Measurements from ENCODE around the gene PLEKHH1. TPM values are rescaled to one million over a fixed set of nuclear protein-coding genes. Genes with fewer than 3 reads are reported as not detected.
"Not testable (repeated sequence)": the region's sequence is repeated elsewhere in the genome, so short reads cannot be mapped to it uniquely, and the experiment has no call there.

The PLEKHH1 gene
- total RNA-seq, 1 experiment from 2014 or later, result 4.8 TPM

DNA sequence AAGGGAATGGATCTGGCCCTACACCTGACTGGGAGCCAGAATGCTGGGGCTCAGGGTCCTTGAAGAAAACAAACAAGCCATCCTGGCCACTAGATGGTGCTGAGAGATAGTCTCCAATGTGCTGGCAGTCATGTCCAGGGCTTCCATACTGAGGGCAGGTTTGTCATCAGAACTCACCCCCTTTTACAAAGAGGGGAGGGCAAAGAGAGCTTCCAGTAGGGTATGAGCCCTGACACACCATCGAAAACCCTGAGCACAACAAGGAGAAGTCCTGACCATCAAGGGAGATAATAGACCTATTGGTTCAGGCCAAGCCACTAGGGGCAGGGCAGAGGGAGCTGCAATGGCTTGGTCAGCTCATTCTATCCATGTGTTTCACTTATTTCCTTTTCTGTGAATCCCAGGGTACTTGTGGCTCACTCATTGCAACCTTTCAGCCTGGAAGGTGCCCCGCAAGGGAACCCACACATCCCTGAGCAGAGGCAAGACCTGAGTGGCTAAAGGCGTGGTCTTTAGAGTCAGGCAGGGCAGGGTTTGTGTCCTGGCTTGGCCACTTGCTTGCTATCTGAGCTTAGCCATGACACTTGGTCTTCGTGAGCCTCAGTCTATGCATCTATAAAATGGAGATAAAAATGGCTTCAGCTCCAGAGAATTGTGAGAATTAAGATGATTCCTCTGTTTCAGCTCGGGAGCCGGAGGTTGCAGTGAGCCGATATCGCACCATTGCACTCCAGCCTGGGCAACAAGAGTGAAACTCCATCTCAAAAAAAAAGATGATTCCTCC is 6.2 kb upstream of the PLEKHH1 start:
- in situ Hi-C loops (cut with HindIII; ENCODE audit: low sequenced_read_pairs), result no loop called here
- peak; percentile 90 for DNase-seq (ENCODE audit: low spot score)

GRCh38 chr14:67527756-67528155 is 5.3 kb upstream of the PLEKHH1 start:
- DNase-seq (ENCODE audit: low spot score), result no peak
- in situ Hi-C loops (cut with HindIII; ENCODE audit: low sequenced_read_pairs), result no loop called here

DNA sequence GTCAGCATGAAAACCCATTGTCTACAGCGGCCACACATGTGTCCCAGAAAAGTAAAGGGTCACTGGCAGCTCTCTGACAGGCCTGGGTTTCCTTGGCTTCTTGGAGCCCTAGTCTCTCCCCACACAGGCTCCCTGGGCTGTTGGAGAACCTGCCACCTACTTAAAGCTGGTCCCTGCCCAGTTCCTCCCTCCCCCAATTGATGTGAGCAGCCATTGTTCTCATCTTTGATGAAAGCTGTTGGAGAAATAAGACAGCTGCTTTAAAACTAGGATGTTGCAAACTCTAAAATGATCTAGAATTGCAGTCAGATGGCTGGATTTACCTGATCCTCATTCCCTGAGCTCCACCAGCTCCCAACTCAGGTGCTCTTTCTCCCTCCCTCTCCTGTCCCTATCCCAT is 4.8 kb upstream of the PLEKHH1 start:
- DNase-seq (ENCODE audit: low spot score), result no peak
- in situ Hi-C loops (cut with HindIII; ENCODE audit: low sequenced_read_pairs), result no loop called here

DNA sequence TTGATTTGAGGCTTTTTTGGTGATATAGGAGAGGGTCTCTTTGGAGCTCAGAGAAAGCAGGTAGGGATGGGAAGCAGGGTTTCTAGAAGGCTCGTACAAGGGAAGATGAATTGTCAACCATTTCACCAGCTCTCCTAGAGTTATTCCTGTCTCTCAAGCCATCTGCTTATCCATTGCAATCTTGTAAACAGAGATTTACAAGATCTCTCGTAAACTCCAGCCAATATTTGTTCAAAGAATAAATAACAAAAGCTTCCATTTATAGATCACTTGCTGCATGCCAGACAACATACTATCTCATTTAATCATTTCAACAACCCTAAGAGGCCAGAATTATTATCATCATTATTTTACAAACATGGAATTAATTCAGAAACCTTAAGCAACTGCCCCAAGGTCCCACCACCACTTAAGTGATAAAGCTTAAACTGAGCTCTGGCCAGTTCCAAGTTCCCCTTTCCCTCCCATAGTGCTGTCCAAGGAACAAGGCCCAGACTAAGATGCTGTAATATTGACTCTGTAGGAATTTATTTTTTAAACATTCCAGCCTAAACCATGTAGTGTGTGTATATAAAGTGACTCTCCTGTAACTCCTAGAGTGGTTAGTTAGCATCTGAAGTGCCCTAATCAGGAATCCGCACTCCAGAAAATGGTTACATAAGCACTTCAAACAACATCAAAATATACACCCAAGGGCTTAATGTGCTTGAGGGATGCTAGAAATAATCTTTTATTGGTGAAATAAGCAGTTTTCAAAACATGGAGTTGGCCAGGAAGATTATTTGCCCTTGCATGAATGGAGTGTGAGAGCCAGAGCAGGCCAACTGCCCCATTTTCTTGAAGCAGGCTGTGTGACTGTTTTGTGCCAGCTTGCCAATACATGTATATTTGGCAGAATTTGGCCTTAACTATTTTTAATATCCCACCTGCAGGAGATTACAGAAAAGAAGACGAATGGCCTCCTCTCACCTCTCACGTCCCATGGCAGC is 2.8 kb upstream of the PLEKHH1 start:
- DNase-seq (ENCODE audit: low spot score), result no peak
- in situ Hi-C loops (cut with HindIII; ENCODE audit: low sequenced_read_pairs), result no loop called here

DNA sequence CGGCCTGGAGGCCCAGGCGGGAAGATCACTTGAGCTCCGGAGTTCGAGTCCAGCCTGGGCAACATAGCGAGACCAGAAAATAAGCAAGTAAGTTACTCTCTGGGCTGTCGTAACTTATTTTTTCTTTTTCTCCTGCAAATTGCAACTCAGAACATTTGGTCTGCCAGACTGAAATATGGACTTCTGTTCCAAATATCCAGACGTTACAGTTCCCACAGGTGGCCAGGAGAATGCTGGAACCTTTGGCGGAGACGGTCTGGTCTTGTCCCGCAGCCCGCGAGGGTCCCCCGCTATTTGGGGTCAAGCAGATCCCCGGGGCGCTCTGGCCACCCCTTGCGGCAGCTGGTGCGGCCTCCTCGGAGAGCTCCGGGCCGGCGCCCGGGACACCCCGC is 488 bp upstream of the PLEKHH1 start:
- in situ Hi-C loops (cut with HindIII; ENCODE audit: low sequenced_read_pairs), result no loop called here
- DNase-seq (ENCODE audit: low spot score), result no peak

- peak; percentile 63 for DNase-seq (ENCODE audit: low spot score)
- in situ Hi-C loops (cut with HindIII; ENCODE audit: low sequenced_read_pairs), result no loop called here
These were observed 630 bp downstream of the PLEKHH1 start for GRCh38 chr14:67533754-67534085.

DNA sequence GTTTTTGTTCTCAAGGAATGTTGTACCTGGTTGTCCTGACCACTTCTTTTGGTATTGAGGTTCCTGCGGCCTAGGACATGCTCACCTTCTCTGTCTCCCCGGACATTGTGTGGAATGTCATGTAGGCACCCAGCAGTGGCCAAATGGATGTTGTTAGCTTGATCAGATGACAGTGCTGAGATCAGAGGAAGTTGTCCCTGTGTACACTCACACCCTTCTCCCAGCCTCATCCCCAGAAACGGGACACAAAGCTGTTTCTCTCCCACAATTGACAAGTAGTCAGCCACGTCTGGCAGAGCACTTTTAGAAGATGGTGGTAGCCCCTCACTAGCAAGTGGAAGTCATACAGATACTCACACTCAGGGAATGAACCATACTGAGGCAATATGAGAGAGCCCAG is 3.0 kb downstream of the PLEKHH1 start:
- DNase-seq (ENCODE audit: low spot score), result no peak
- in situ Hi-C loops (cut with HindIII; ENCODE audit: low sequenced_read_pairs), result no loop called here

DNA sequence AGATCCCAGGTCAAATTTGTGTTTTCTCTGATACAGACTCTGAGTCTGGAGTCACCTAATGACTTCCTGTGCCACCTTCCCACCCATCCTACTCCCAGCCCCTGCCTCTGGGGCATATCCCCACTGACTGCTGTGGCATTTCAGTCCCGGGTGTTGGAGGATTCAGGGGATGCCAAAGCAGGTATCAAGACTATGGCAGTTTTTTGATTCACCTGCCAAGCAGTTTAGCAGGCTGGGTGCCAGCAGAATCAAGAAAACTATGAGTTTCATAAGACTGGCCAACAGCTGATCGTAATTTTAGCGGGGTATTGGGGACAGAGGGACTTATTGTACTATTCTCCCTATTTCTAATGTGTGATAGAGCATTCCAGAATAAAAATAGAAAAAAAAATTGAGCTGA is 4.6 kb downstream of the PLEKHH1 start:
- in situ Hi-C loops (cut with HindIII; ENCODE audit: low sequenced_read_pairs), result no loop called here
- peak; percentile 35 for DNase-seq (ENCODE audit: low spot score)

DNA sequence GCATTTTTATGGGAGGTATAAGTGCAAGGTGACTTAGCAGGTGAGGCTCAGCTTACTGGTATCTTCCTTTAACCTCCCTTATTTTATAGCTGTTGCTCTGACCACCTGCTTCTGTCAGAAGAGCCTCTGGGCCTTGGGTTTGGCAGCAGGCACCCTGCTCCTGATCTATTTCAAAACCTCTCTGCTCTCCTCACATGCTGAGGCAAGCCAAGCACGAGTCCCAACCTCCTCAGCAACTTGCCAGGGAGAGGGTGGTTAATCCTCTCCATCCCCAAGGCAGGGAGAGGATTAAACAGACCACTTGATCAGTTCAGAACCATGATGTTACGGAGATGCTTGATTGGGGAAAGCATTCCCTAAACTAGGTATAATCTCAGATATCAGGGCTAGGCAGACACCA is 5.4 kb downstream of the PLEKHH1 start:
- peak; percentile 85 for DNase-seq (ENCODE audit: low spot score)
- in situ Hi-C loops (cut with HindIII; ENCODE audit: low sequenced_read_pairs), result no loop called here

- in situ Hi-C loops (cut with HindIII; ENCODE audit: low sequenced_read_pairs), result no loop called here
- DNase-seq (ENCODE audit: low spot score), result no peak
These were observed 6.0 kb downstream of the PLEKHH1 start for GRCh38 chr14:67539116-67539515.

DNA sequence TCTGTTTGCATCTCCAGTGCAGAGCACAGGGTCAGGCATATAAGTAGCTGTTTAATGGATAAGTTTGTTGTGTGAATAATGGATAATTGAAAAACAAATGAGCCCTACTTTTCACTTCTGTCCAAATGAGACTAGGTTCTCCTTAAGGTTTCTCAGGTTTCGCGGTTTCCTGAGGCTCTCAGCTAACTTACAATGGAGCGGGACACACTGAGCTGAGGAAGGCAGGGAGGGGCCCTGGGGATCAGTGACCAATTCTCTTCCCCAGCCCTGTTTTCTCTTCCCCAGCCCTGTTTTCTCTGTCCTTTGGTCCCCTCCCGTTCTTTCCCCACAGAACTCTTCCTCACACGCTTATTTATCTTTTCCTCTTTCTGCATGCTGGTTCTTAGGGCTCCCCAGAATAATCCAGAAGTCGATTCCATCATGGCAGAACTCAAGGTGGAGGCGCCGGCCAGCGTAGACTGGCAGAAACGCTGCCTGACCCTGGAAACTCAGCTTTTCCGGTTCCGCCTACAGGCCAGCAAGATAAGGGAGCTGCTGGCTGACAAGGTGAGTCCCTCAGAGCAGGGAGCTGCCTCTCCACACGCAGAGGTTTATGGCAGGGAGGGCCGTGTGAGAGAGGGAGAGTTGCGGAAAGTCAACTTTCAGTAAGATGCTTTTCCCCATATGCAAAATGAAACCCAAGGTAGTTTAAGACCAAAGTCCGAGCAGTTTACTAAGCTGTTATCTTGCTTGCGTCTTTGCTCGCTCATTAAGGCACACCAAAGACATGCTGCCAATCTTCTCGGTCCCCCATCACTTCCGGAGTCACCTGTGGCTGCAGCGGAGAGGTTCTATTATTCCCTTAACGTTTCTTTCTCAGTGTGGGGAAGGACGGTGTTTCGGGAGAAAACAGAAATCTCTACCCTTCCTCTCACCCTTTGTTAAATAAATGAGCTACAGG is 8.6 kb downstream of the PLEKHH1 start:
- in situ Hi-C loops (cut with HindIII; ENCODE audit: low sequenced_read_pairs), result no loop called here
- no peak for DNase-seq (ENCODE audit: low spot score)

GRCh38 chr14:67542620-67543019 is 9.5 kb downstream of the PLEKHH1 start:
- in situ Hi-C loops (cut with HindIII; ENCODE audit: low sequenced_read_pairs); DNase-seq (ENCODE audit: low spot score): not testable (repeated sequence)

- no peak for DNase-seq (ENCODE audit: low spot score)
- in situ Hi-C loops (cut with HindIII; ENCODE audit: low sequenced_read_pairs), result no loop called here
These were observed 11.5 kb downstream of the PLEKHH1 start for GRCh38 chr14:67544590-67544989.

- DNase-seq (ENCODE audit: low spot score), result no peak
- in situ Hi-C loops (cut with HindIII; ENCODE audit: low sequenced_read_pairs), result no loop called here
These were observed 14.2 kb downstream of the PLEKHH1 start for GRCh38 chr14:67547224-67547780.

GRCh38 chr14:67549734-67550133 is 16.6 kb downstream of the PLEKHH1 start:
- DNase-seq (ENCODE audit: low spot score), result no peak
- in situ Hi-C loops (cut with HindIII; ENCODE audit: low sequenced_read_pairs), result no loop called here

DNA sequence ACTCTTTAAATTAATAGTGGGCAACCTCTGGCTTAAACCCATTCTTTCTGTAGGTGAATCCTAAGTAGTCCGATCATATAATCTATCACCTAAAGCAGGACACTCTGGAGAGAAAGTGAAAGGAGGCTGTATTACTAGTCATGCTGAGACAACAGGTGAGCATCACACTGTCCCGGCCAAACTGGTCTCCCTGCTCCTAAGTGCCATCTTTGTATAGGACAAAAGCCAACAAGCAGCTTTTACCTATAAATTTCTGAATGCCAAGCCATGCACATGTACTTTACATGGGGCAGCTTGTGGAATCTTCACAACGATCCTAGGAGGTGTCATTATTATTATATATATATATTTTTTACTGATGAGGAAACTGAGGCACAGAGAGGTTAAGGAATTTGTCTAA is 18.0 kb downstream of the PLEKHH1 start:
- in situ Hi-C loops (cut with HindIII; ENCODE audit: low sequenced_read_pairs), result no loop called here
- no peak for DNase-seq (ENCODE audit: low spot score)

- DNase-seq (ENCODE audit: low spot score), result no peak
- in situ Hi-C loops (cut with HindIII; ENCODE audit: low sequenced_read_pairs), result no loop called here
These were observed 18.9 kb downstream of the PLEKHH1 start for GRCh38 chr14:67551940-67552339.

DNA sequence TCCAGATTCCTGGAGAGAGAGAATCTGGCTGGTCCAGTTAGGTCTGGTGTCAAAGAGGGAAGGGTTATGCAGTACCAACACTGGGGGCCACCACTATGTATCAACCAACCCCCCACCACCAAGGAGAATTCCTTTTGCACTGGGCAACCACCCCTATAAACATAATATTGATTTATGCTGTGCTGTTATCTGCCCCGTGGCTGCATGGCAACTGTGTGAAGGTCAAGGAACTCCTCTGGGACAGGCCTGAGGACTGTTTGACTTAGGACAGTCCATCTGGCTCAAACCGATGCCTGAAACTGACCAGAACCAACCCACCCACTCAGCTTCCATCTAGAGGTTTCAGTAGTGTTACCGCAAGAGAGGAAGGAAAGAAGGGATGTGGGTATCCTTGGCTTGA is 20.5 kb downstream of the PLEKHH1 start:
- in situ Hi-C loops (cut with HindIII; ENCODE audit: low sequenced_read_pairs), result no loop called here
- DNase-seq (ENCODE audit: low spot score), result no peak

- in situ Hi-C loops (cut with HindIII; ENCODE audit: low sequenced_read_pairs), result no loop called here
- DNase-seq (ENCODE audit: low spot score), result no peak
These were observed 21.3 kb downstream of the PLEKHH1 start for GRCh38 chr14:67554341-67554740.
